H9 (cell line): ENCODE data around the gene TEAD1. TPM values are rescaled to one million over a fixed set of nuclear protein-coding genes. Genes with fewer than 3 reads are reported as not detected.

ENCODE experiments used
- DNase-seq: peaks from one replicate; pipeline ENCODE4 v3.0.0-alpha.2; 2017
- H2AFZ ChIP-seq: one replicate; pipeline ENCODE4 v1.6.1; 2013; ENCODE audit warnings: mild to moderate bottlenecking, low read length, control low read depth, moderate library complexity
- H2AK5ac ChIP-seq: 2 replicates; pipeline ENCODE4 v1.6.1; 2013; ENCODE audit warnings: low read length, control low read depth, mixed read lengths; ENCODE audit not compliant: insufficient read length
- H2BK120ac ChIP-seq: one replicate; pipeline ENCODE4 v1.6.1; 2013; ENCODE audit warnings: low read depth, mild to moderate bottlenecking, low read length, control low read depth, inconsistent platforms; ENCODE audit not compliant: poor library complexity, severe bottlenecking
- H2BK12ac ChIP-seq: 2 replicates; pipeline ENCODE4 v1.6.1; 2013; ENCODE audit warnings: low read length, control low read depth, mixed read lengths, low read depth; ENCODE audit not compliant: insufficient read length
- H2BK15ac ChIP-seq: 2 replicates; pipeline ENCODE4 v1.6.1; 2013; ENCODE audit warnings: low read depth, low read length, control low read depth
- H2BK20ac ChIP-seq: one replicate; pipeline ENCODE4 v1.6.1; 2013; ENCODE audit warnings: low read depth, mild to moderate bottlenecking, low read length, control low read depth, inconsistent platforms; ENCODE audit not compliant: poor library complexity, severe bottlenecking
- H2BK5ac ChIP-seq: 2 replicates; pipeline ENCODE4 v1.6.1; 2013; ENCODE audit warnings: low read length, control low read depth, mixed read lengths; ENCODE audit not compliant: insufficient read length
- H3K14ac ChIP-seq: 2 replicates; pipeline ENCODE4 v1.6.1; 2013; ENCODE audit warnings: low read length, control low read depth; ENCODE audit not compliant: insufficient read depth
- H3K18ac ChIP-seq: 2 replicates; pipeline ENCODE4 v1.6.1; 2013; ENCODE audit warnings: low read depth, mild to moderate bottlenecking, mixed read lengths, low read length, control low read depth; ENCODE audit not compliant: insufficient read length
- H3K23ac ChIP-seq: 2 replicates; pipeline ENCODE4 v1.6.1; 2013; ENCODE audit warnings: low read length, control low read depth, mixed read lengths, low read depth; ENCODE audit not compliant: insufficient read length
- H3K23me2 ChIP-seq: 2 replicates; pipeline ENCODE4 v1.6.1; 2013; ENCODE audit warnings: low read depth, mild to moderate bottlenecking, mixed read lengths, low read length, control low read depth; ENCODE audit not compliant: insufficient read length, poor library complexity, severe bottlenecking
- H3K27ac ChIP-seq: 2 replicates; pipeline ENCODE4 v1.5.1; 2013; ENCODE audit warnings: low read length, control low read depth, mixed read lengths, low read depth; ENCODE audit not compliant: insufficient read length
- H3K27me3 ChIP-seq: 2 replicates; pipeline ENCODE4 v1.6.1; 2013; ENCODE audit warnings: low read length, control low read depth, inconsistent platforms; ENCODE audit not compliant: insufficient read depth
- H3K4ac ChIP-seq: 2 replicates; pipeline ENCODE4 v1.6.1; 2013; ENCODE audit warnings: low read depth, mild to moderate bottlenecking, control low read depth, inconsistent platforms, low read length, moderate library complexity
- H3K4me1 ChIP-seq: 2 replicates; pipeline ENCODE4 v1.6.1; 2013; ENCODE audit warnings: low read length, control low read depth, inconsistent platforms; ENCODE audit not compliant: insufficient read depth
- H3K4me2 ChIP-seq: 2 replicates; pipeline ENCODE4 v1.6.1; 2013; ENCODE audit warnings: low read length, control low read depth, mixed read lengths; ENCODE audit not compliant: insufficient read length, insufficient read depth
- H3K56ac ChIP-seq: 2 replicates; pipeline ENCODE4 v1.6.1; 2013; ENCODE audit warnings: low read depth, mild to moderate bottlenecking, mixed read lengths, low read length, control low read depth; ENCODE audit not compliant: insufficient read length
- H3K79me1 ChIP-seq: 2 replicates; pipeline ENCODE4 v1.6.1; 2013; ENCODE audit warnings: low read depth, mild to moderate bottlenecking, moderate library complexity, low read length, control low read depth, inconsistent platforms; ENCODE audit not compliant: insufficient read depth, poor library complexity, severe bottlenecking
- H3K79me2 ChIP-seq: 2 replicates; pipeline ENCODE4 v1.6.1; 2013; ENCODE audit warnings: low read length, control low read depth, inconsistent platforms; ENCODE audit not compliant: insufficient read depth
- H3K9ac ChIP-seq: 2 replicates; pipeline ENCODE4 v1.6.1; 2013; ENCODE audit warnings: low read length, control low read depth, mixed read lengths; ENCODE audit not compliant: insufficient read length; ENCODE audit errors: extremely low read depth
- H3K9me3 ChIP-seq: one replicate; pipeline ENCODE4 v1.6.1; 2013; ENCODE audit warnings: low read depth, low read length, inconsistent platforms; ENCODE audit not compliant: control insufficient read depth
- H3T11ph ChIP-seq: one replicate; pipeline ENCODE4 v1.6.1; 2013; ENCODE audit warnings: mild to moderate bottlenecking, low read length, control low read depth, inconsistent platforms
- H4K20me1 ChIP-seq: one replicate; pipeline ENCODE4 v1.6.1; 2013; ENCODE audit not compliant: control insufficient read depth, insufficient read length, insufficient read depth
- H4K5ac ChIP-seq: 2 replicates; pipeline ENCODE4 v1.6.1; 2013; ENCODE audit warnings: low read depth, mild to moderate bottlenecking, mixed read lengths, low read length, control low read depth; ENCODE audit not compliant: insufficient read length
- H4K8ac ChIP-seq: replicated peaks from 2 replicates; pipeline ENCODE4 v1.6.1; 2013; ENCODE audit warnings: low read length, control low read depth, mixed read lengths, low read depth; ENCODE audit not compliant: insufficient read length
- H4K91ac ChIP-seq: 2 replicates; pipeline ENCODE4 v1.6.1; 2013; ENCODE audit warnings: low read depth, mild to moderate bottlenecking, moderate library complexity, mixed read lengths, low read length, control low read depth; ENCODE audit not compliant: insufficient read length
- H3K27ac Mint-ChIP-seq, 3 experiments: 2 replicates in 2 of 3; 3 replicates in 1 of 3; pipeline ENCODE4 v1.8.0; 2020 to 2021; ENCODE audit warnings: mixed read lengths in 3 of 3, mild to moderate bottlenecking in 1 of 3, moderate library complexity in 1 of 3
- H3K27me3 Mint-ChIP-seq: 2 replicates; pipeline ENCODE4 v1.8.0; 2021; ENCODE audit warnings: low read depth, mild to moderate bottlenecking, moderate library complexity, mixed read lengths
- H3K36me3 Mint-ChIP-seq, 3 experiments: 2 replicates in 2 of 3; 3 replicates in 1 of 3; pipeline ENCODE4 v1.8.0; 2020 to 2021; ENCODE audit warnings: low read depth in 3 of 3, mixed read lengths in 3 of 3; ENCODE audit not compliant: insufficient read depth in 1 of 3
- H3K4me1 Mint-ChIP-seq, 2 experiments: 2 replicates each; pipeline ENCODE4 v1.8.0; 2020; ENCODE audit warnings: mixed read lengths in 2 of 2
- H3K4me3 Mint-ChIP-seq, 2 experiments: 2 replicates in 1 of 2; 3 replicates in 1 of 2; pipeline ENCODE4 v1.8.0; 2020 to 2021; ENCODE audit warnings: mild to moderate bottlenecking in 2 of 2, mixed read lengths in 2 of 2, moderate library complexity in 1 of 2
- H3K9me3 Mint-ChIP-seq, 2 experiments: 2 replicates in 1 of 2; 3 replicates in 1 of 2; pipeline ENCODE4 v1.8.0; 2020; ENCODE audit warnings: mild to moderate bottlenecking in 2 of 2, mixed read lengths in 2 of 2, moderate library complexity in 1 of 2
- WGBS: extraction: QIAGEN DNeasy Blood & Tissue Kit; methylation state at CpG from one replicate; pipeline ENCODE4 v1.1.7; 2013; ENCODE audit warnings: missing lambda C conversion rate, low lambda C conversion rate, mixed read lengths; ENCODE audit not compliant: insufficient read length; ENCODE audit errors: extremely low coverage; 5-methylcytosine and 5-hydroxymethylcytosine counted together
- total RNA-seq: library from RNA; stranded (reverse); gene quantifications from 2 replicates; pipeline ENCODE4 v1.2.1, GENCODE V29; 2021
- TF ChIP-seq, protein P1 (sequence below): fragments of 200-600 bp; sonication (generic); conservative IDR thresholded peaks from 3 replicates; pipeline ENCODE4 v1.8.0; 2021; ENCODE audit warnings: antibody characterized with exemption, mild to moderate bottlenecking

Gene TEAD1
- total RNA-seq, 1 experiment from 2014 or later = 75.1 TPM

DNA sequence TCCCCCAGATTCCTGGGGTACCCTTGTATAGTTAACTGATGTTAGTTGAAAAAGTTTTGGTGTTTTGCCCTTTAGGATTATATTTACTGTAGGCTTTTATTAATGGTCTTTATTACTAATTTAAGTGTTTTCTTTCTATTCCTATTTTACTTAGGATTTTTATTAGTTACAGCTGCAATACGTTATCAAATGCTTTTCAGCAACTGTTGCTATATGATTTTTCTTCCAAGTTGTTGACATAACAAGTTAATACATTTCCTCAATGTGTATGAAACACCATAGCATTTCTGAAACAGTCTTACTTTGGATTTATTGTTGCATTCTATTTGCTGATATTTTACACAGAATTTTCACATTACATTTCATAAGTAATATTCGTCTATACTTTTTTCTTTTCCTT, 253.7 kb downstream of the TEAD1 start:
- no peaks in the 10 kb centered on the region for H3K27me3 Mint-ChIP-seq
- Histone ChIP-seq H3K4me1 (no peaks in the 10 kb centered on the region; the same call in 1 of the 2 replicates), H2BK12ac (no peak overlapping the region), H3K23me2 (no peaks in the 10 kb centered on the region), H3K9ac (no peak overlapping the region), H3K18ac (no peak overlapping the region), H3T11ph (no peak overlapping the region), H3K4ac (no peak overlapping the region), H3K56ac (no peak overlapping the region), H3K27ac (no peak overlapping the region), H4K8ac (no peak overlapping the region), H2BK5ac (no peak overlapping the region), H2BK15ac (no peak overlapping the region), H3K79me2 (no peaks in the 10 kb centered on the region), H3K14ac (no peak overlapping the region), H4K91ac (no peak overlapping the region), H3K4me2 (no peak overlapping the region), H3K79me1 (no peaks in the 10 kb centered on the region), H3K23ac (no peak overlapping the region), H2BK20ac (no peak overlapping the region), H3K27me3 (no peaks in the 10 kb centered on the region), H2AK5ac (no peak overlapping the region), H3K9me3 (no peaks in the 10 kb centered on the region), H4K20me1 (no peaks in the 10 kb centered on the region), H4K5ac (no peak overlapping the region), H2BK120ac (no peak overlapping the region), H2AFZ (no peak overlapping the region)
- H3K4me3 Mint-ChIP-seq = no peak overlapping the region
- TF ChIP-seq, protein P1, sequence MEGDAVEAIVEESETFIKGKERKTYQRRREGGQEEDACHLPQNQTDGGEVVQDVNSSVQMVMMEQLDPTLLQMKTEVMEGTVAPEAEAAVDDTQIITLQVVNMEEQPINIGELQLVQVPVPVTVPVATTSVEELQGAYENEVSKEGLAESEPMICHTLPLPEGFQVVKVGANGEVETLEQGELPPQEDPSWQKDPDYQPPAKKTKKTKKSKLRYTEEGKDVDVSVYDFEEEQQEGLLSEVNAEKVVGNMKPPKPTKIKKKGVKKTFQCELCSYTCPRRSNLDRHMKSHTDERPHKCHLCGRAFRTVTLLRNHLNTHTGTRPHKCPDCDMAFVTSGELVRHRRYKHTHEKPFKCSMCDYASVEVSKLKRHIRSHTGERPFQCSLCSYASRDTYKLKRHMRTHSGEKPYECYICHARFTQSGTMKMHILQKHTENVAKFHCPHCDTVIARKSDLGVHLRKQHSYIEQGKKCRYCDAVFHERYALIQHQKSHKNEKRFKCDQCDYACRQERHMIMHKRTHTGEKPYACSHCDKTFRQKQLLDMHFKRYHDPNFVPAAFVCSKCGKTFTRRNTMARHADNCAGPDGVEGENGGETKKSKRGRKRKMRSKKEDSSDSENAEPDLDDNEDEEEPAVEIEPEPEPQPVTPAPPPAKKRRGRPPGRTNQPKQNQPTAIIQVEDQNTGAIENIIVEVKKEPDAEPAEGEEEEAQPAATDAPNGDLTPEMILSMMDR = no peak
- WGBS = no CpG with 5 or more reads among the region's 2 CpGs
- H3K27ac Mint-ChIP-seq = no peak overlapping the region
- peaks cover 4 to 24% (median 23%) of the 10 kb centered on the region in 3 experiments; a peak in 6 of 7 replicates for H3K36me3 Mint-ChIP-seq
- H3K9me3 Mint-ChIP-seq = no peaks in the 10 kb centered on the region
- no peak for DNase-seq
- peaks cover 5 to 12% of the 10 kb centered on the region in 2 experiments; a peak in 3 of 4 replicates for H3K4me1 Mint-ChIP-seq
